ENCODE data around the gene CLCN7. TPM values are rescaled to one million over a fixed set of nuclear protein-coding genes. Genes with fewer than 3 reads are reported as not detected.

CLCN7 gene
- total RNA-seq, 1 donor from 2014 or later: 49.8 TPM

DNA sequence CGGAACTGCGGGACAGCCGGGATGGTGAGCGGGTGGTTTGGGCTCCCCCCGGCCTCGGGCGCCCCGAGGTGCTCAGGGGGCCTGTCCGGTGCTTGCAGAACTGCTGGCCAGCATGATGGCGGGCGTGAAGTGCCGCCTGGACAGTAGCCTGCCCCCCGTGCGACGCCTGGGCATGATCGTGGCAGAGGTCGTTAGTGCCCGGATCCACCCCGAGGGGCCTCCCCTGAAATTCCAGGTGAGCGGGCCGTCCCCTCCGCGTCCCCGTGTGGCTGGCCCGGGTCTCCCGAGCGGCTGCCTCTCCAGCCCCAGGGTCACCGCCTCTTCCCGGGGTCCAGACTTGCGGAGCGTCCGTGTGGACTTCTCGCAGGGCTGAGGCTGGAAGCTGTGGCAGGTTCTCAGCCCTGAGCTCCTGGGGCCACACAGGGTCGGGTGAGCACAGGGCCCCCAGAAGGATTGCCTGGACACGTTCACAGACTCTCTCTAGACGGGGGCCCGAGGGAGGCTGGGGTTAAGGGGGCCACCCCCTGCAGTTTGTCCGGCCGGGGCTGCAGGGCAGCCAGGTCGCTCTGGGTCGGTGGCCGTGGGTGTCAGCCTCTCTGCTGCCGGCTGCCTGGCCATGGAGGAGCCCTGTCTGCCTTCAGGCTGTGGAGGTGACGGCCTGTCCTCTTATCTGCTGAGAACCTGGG is 25.8 kb upstream of the CLCN7 start:
- Histone ChIP-seq H3K4me1 (no peaks in the 10 kb centered on the region), H3K27me3 (no peaks in the 10 kb centered on the region), H3K4me3 (no peak overlapping the region), H3K9me3 (no peaks in the 10 kb centered on the region), H3K27ac (no peak overlapping the region), H3K36me3 (peaks cover 0 to 79% of the 10 kb centered on the region in 2 donors)
- intact Hi-C loops (cut with DNase I): no loop called here
- TF ChIP-seq POLR2AphosphoS5 (IDR thresholded peaks at IDR 0.05; ENCODE audit: insufficient read depth in 1 of 2, low read depth in 1 of 2) (no peak), POLR2A (IDR thresholded peaks at IDR 0.05) (no peak)
- TF ChIP-seq, protein P1, sequence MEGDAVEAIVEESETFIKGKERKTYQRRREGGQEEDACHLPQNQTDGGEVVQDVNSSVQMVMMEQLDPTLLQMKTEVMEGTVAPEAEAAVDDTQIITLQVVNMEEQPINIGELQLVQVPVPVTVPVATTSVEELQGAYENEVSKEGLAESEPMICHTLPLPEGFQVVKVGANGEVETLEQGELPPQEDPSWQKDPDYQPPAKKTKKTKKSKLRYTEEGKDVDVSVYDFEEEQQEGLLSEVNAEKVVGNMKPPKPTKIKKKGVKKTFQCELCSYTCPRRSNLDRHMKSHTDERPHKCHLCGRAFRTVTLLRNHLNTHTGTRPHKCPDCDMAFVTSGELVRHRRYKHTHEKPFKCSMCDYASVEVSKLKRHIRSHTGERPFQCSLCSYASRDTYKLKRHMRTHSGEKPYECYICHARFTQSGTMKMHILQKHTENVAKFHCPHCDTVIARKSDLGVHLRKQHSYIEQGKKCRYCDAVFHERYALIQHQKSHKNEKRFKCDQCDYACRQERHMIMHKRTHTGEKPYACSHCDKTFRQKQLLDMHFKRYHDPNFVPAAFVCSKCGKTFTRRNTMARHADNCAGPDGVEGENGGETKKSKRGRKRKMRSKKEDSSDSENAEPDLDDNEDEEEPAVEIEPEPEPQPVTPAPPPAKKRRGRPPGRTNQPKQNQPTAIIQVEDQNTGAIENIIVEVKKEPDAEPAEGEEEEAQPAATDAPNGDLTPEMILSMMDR (IDR thresholded peaks at IDR 0.05): no peak
- no peak for DNase-seq (ENCODE audit: extremely low spot score in 2 of 2)

DNA sequence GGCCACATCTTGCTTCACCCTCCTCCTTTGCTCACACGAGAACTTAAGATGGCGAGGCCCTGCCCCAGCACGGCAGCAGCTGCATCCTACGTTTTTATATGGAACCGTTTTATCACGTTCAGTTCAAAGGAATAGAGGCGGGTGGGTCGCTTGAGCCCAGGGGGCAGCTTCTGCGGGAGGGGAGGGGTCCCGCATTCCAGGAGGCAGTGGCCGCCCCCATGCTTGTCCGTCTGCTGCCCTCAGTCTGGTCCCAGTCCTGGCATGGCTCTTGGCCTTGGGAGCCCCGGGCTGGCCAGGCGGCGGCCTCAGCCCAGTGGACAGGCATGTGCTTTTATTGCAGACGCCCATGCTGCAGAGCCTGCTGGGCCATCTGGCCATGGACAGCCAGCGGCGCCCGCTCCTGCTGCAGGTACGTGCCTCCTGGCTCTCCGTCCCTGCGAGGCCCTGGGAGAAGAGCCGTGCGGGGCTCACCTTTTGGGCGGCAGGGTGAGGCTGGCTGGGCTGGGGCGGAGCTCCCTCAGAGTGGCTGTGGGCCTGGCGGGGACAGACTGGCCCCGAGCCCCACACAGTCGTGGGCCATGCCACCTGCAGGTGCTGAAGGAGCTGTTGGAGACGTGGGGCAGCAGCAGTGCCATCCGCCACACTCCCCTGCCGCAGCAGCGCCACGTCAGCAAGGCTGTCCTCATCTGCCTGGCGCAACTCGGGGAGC is 25.1 kb upstream of the CLCN7 start:
- no peak overlapping the region for H3K27ac ChIP-seq
- no peak overlapping the region for H3K4me3 ChIP-seq
- TF ChIP-seq, protein P1 (IDR thresholded peaks at IDR 0.05): no peak
- no peak for TF ChIP-seq POLR2AphosphoS5 (IDR thresholded peaks at IDR 0.05; ENCODE audit: insufficient read depth in 1 of 2, low read depth in 1 of 2)
- no peak for TF ChIP-seq POLR2A (IDR thresholded peaks at IDR 0.05)
- H3K27me3 ChIP-seq: no peaks in the 10 kb centered on the region
- DNase-seq (ENCODE audit: extremely low spot score in 2 of 2): no peak
- no peaks in the 10 kb centered on the region for H3K9me3 ChIP-seq
- H3K36me3 ChIP-seq: peaks cover 0 to 79% of the 10 kb centered on the region in 2 donors
- intact Hi-C loops (cut with DNase I): loop anchor here (10.0 kb wide), 2 partner anchors 45 to 115 kb away; partner anchors contain the start of genes CRAMP1 and IFT140
- H3K4me1 ChIP-seq: peaks cover 2% of the 10 kb centered on the region

DNA sequence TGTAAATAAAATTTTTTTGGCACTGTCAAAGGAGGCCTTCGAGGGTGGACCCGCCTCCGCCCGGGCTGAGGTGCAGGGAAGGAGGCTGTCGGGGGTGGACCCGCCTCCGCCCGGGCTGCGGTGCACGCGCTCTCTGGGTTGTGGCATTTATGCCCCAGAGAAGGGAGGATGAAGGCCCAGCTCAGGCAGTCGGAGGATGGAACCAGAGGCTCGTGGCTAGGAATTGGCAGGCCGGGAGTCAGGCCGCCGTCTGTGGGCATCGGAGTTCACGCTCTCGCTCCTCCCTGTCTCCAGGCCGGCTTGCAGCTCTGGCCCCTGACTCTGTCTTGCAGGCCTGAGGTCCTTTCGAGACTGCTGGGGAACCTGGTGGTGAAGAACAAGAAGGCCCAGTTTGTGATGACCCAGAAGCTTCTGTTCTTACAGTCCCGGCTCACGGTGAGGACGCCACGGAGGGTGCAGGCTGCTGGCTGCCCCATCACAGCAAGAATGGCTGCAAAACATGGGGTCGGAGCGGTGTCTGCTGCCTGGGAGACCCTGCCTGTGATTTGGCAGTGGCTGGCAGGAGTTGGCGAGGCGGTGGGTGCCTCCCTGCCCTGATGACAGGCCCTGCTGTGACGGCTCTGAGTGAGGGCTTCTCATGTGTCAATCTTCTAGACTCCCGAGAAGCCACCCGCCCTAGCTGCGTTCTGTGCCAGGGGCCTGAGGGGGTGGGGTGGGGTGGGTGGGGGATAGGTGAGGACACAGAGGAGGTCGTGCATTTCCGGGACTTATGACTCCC is 24.3 kb upstream of the CLCN7 start:
- H3K9me3 ChIP-seq: no peaks in the 10 kb centered on the region
- intact Hi-C loops (cut with DNase I): loop anchor here (10.0 kb wide), 2 partner anchors 46 to 116 kb away; partner anchors contain the start of genes CRAMP1 and IFT140
- H3K27me3 ChIP-seq: no peaks in the 10 kb centered on the region
- no peak overlapping the region for H3K4me3 ChIP-seq
- H3K27ac ChIP-seq: no peak overlapping the region
- H3K4me1 ChIP-seq: peaks cover 11% of the 10 kb centered on the region
- TF ChIP-seq, protein P1 (IDR thresholded peaks at IDR 0.05): no peak
- TF ChIP-seq POLR2A (IDR thresholded peaks at IDR 0.05): no peak
- TF ChIP-seq POLR2AphosphoS5 (IDR thresholded peaks at IDR 0.05; ENCODE audit: insufficient read depth in 1 of 2, low read depth in 1 of 2): no peak
- H3K36me3 ChIP-seq: peaks cover 0 to 80% of the 10 kb centered on the region in 2 donors
- DNase-seq (ENCODE audit: extremely low spot score in 2 of 2): no peak

DNA sequence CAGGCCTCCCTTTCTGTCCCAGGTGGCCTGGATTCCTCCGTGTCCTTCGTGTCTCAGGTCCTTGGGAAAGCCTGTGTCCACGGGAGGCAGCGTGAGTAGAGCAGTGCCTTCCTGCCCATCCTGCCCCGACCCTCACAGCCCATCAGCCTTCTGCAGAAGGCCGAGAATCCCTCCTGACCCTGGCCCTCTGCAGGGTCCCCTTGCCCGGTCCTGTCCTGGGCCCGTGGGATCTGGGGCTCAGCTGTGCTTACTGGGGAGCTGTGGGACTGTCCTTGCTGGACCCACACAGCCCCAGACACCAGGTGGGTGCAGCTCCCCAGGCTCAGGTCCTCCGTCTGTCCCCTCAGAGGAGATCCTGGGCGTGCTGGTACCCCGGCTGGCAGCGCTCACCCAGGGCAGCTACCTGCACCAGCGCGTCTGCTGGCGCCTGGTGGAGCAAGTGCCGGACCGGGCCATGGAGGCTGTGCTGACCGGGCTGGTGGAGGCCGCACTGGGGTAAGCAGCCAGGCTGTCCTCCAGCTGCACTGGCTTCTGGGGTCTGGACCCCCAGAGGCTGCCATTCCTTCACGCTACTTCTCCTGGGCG is 22.3 kb upstream of the CLCN7 start:
- Histone ChIP-seq H3K36me3 (peaks cover 0 to 62% of the 10 kb centered on the region in 2 donors), H3K4me1 (peaks cover 25% of the 10 kb centered on the region), H3K27ac (no peak overlapping the region), H3K4me3 (no peak overlapping the region), H3K9me3 (no peaks in the 10 kb centered on the region), H3K27me3 (no peaks in the 10 kb centered on the region)
- DNase-seq (ENCODE audit: extremely low spot score in 2 of 2): no peak
- intact Hi-C loops (cut with DNase I): loop anchor here (10.0 kb wide), 2 partner anchors 48 to 118 kb away; partner anchors contain the start of genes CRAMP1 and IFT140
- TF ChIP-seq, protein P1 (IDR thresholded peaks at IDR 0.05): no peak
- TF ChIP-seq POLR2A (IDR thresholded peaks at IDR 0.05) (no peak), POLR2AphosphoS5 (IDR thresholded peaks at IDR 0.05; ENCODE audit: insufficient read depth in 1 of 2, low read depth in 1 of 2) (no peak)
